Measurements from ENCODE around the gene NFASC.

Gene NFASC

GRCh38 chr1:205058853-205059252 is 188.2 kb downstream of the NFASC start:
- DNase-seq (ENCODE audit: low read depth in 1 of 2, low spot score in 1 of 2): no peak

- no peak for DNase-seq (ENCODE audit: low read depth in 1 of 2, low spot score in 1 of 2)
These were observed 189.0 kb downstream of the NFASC start for GRCh38 chr1:205059660-205060059.

- DNase-seq (ENCODE audit: low read depth in 1 of 2, low spot score in 1 of 2): no peak
These were observed 190.1 kb downstream of the NFASC start for GRCh38 chr1:205060746-205061145.

GRCh38 chr1:205061227-205061626 is 190.6 kb downstream of the NFASC start:
- no peak for DNase-seq (ENCODE audit: low read depth in 1 of 2, low spot score in 1 of 2)

- DNase-seq (ENCODE audit: low read depth in 1 of 2, low spot score in 1 of 2): peak; percentile 12 to 49
These were observed 191.0 kb downstream of the NFASC start for GRCh38 chr1:205061665-205062069.

DNA sequence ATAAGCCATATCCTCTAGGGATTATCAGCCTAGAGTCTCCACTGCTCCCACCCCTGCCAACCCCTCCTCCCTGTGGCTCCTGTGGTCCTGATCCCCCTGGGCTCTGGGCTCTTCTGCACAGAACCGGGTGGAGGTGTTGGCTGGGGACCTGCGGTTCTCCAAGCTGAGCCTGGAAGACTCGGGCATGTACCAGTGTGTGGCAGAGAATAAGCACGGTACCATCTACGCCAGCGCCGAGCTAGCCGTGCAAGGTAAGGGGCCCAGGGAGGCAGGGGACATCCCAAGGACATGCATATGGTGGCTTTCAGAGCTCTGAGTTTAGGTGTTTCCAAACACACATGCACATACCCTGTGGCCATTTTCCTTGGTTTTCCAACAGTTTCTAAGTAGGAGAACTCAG is 191.7 kb downstream of the NFASC start:
- DNase-seq (ENCODE audit: low read depth in 1 of 2, low spot score in 1 of 2): no peak

GRCh38 chr1:205062895-205063294 is 192.2 kb downstream of the NFASC start:
- DNase-seq (ENCODE audit: low read depth in 1 of 2, low spot score in 1 of 2): no peak

- DNase-seq (ENCODE audit: low read depth in 1 of 2, low spot score in 1 of 2): no peak
These were observed 193.6 kb downstream of the NFASC start for GRCh38 chr1:205064301-205064700.

GRCh38 chr1:205064741-205065316 is 194.2 kb downstream of the NFASC start:
- DNase-seq (ENCODE audit: low read depth in 1 of 2, low spot score in 1 of 2): no peak

DNA sequence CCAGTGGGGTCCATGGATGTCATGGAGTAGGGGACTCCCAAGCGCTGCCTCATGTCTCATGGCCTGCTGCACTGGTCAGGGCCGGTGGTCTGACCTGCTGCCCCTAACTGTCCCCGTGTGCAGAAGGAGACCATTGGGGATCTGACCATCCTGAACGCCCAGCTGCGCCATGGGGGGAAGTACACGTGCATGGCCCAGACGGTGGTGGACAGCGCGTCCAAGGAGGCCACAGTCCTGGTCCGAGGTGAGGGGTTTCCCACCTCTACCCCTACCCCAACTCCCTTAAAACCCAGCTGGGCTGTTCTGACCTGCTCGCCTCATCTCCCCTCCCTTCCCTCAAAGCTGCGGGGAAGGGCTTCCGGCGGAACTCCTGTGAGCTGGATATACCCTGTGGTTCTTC is 195.0 kb downstream of the NFASC start:
- DNase-seq (ENCODE audit: low read depth in 1 of 2, low spot score in 1 of 2): no peak

GRCh38 chr1:205066141-205066818 is 195.6 kb downstream of the NFASC start:
- no peak for DNase-seq (ENCODE audit: low read depth in 1 of 2, low spot score in 1 of 2)

GRCh38 chr1:205067031-205067430 is 196.4 kb downstream of the NFASC start:
- no peak for DNase-seq (ENCODE audit: low read depth in 1 of 2, low spot score in 1 of 2)

GRCh38 chr1:205068001-205068400 is 197.3 kb downstream of the NFASC start:
- DNase-seq (ENCODE audit: low read depth in 1 of 2, low spot score in 1 of 2): no peak

GRCh38 chr1:205068457-205069040 is 197.9 kb downstream of the NFASC start:
- DNase-seq (ENCODE audit: low read depth in 1 of 2, low spot score in 1 of 2): no peak

GRCh38 chr1:205069371-205070125 is 198.9 kb downstream of the NFASC start:
- DNase-seq (ENCODE audit: low read depth in 1 of 2, low spot score in 1 of 2): no peak

- DNase-seq (ENCODE audit: low read depth in 1 of 2, low spot score in 1 of 2): no peak
These were observed 200.4 kb downstream of the NFASC start for GRCh38 chr1:205071028-205071409.

DNA sequence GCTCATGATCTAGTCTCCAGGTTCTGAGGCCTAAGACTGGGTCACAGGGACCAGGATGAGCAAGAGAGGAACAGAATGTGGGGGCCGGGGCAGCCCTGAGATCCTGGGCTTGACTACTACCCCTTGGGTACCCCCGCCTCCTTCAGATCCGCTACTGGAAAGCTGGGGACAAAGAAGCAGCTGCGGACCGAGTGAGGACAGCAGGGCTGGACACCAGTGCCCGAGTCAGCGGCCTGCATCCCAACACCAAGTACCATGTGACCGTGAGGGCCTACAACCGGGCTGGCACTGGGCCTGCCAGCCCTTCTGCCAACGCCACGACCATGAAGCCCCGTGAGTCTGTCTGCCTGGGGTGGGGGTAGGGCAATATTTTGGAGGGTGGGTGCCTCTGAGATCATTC is 201.1 kb downstream of the NFASC start:
- DNase-seq (ENCODE audit: low read depth in 1 of 2, low spot score in 1 of 2): no peak

- no peak for DNase-seq (ENCODE audit: low read depth in 1 of 2, low spot score in 1 of 2)
These were observed 201.6 kb downstream of the NFASC start for GRCh38 chr1:205072286-205072685.
